GM18508 (cell line): ENCODE data around the gene CAMKMT.
"Not testable (repeated sequence)": the region's sequence is repeated elsewhere in the genome, so short reads cannot be mapped to it uniquely, and the experiment has no call there.

Experiments
- ATAC-seq: cut with Tn5 transposase; IDR thresholded peaks from one replicate; pipeline ENCODE4 v1.9.1; 2021; ENCODE audit warnings: moderate number of reproducible peaks; ENCODE audit not compliant: insufficient read depth, unreplicated experiment

CAMKMT gene

DNA sequence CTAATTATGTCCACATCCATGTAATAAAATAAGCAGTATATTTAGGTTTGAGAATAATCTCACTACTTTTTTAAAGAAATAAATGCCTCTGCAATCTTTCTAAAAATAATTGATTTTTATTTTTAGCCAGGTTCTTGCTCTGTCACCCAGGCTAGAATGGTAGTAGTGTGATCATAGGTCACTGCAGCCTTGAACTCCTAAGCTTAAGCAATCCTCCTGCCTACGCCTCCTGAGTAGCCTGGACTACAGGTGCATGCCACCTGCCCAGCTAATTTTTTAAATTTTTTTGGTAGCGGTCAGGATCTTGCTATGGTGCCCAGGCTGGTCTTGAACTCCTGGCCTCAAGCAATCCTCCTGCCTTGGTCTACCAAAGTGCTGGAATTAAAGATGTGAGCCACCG, 133.3 kb downstream of the CAMKMT start:
- ATAC-seq, result no peak

DNA sequence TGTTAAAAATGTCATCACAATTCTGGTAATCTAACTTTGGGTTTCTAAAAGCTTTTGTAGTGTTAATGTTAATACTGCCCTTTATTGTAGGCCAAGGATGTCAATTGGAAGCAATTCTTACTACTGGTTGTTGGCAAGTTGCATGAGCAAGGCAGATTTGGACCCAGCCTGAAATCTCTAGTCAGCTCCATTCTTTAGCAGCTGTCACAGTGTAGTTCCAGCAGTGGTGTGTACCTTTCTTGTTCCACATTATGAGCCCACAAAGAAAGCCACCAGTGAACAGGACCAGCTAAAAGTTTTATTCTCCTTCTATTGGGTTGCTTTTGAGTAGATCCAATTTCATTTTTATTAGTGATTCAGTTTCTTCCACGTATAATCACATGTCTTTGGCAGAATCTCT, 133.8 kb downstream of the CAMKMT start:
- ATAC-seq, result no peak

DNA sequence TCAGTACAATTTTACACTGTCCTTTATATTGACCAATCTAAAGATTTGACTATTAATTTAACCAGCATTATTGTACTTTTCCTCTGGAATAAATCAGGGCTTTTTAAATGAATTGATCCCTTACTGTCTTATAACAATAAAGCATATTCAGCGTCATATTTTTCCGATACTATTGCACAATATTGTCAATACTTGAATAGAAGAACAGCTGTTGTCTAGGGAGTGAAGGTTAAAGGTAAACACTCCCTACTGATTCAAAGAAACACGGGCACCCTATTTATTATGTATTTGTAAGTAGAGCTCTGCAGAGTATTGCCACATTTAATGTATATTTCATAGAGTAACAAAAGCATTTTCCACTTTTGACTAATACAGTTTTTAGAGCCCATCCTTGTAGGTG, 134.4 kb downstream of the CAMKMT start:
- ATAC-seq, result no peak

DNA sequence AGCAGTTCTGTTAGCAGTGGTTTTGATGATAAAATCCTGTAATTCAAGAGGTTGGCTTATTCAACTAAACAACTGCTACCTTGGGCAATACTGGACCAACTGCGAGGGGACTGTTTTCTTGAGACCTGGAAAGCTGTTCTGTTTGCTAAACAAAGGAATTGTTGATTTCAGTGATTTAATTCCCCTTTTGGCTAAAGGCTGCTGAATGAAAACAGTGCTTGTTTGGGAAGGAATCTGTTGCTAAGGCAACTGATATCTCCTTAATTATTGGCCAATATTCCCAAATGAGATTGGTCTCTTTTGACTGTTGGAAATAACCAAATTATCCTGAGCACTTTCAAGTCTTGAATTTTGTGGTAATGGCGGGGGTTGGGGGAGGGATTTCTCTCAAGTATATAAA, 136.8 kb downstream of the CAMKMT start:
- ATAC-seq, result no peak

DNA sequence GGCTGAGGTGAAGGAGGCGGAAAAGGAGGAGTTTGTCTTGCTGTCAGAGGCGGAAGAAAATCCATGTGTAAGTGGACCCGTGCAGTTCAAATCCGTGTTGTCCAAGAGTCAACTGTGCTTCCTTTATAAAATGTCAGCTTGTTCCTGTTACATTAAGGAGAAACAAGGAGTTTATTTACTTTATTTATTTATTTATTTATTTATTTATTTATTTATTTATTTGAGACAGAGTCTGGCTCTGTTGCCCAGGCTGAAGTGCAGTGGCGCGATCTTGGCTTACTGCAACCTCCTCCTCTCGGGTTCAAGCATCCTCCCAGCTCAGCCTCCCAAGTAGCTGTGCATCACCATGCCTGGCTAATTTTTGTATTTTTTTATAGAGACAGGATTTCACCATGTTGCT, 143.9 kb downstream of the CAMKMT start:
- ATAC-seq, result not testable (repeated sequence)

DNA sequence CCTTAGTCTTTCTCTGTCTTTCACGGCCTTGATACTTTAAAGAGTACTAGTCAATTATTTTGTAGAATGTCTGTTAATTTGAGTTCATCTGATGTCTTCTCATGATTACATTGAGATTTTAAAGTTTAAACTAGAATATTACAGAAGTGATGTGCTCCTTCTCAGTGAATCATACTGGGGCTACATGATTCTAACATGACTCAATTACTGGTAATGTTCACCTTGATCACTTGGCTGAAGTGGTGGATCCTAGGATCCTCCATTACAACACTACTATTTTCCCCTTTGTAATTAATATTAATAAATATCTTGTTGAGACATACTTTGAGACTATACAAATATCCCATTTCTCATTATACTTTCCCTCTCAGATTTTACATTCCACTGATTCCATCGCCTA, 148.5 kb downstream of the CAMKMT start:
- ATAC-seq, result no peak

DNA sequence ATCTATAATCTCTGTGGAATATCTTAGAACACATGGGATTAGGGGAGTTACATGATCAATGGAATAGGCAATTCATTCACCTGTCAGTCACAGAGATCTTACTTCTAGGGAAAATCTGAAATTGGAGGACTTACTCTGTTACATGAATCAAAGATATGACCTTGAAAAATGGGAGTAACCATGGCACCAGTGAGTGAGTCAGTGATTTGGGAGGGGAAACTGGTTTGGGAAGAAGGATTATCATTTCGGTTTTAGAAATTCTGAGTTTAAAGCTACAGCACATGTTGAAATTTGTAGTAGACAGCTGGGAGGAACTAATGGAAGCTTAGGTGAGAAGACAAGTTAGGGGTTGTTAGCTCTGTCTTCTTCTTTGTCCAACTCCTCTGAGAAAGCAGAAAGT, 153.7 kb downstream of the CAMKMT start:
- no peak for ATAC-seq

DNA sequence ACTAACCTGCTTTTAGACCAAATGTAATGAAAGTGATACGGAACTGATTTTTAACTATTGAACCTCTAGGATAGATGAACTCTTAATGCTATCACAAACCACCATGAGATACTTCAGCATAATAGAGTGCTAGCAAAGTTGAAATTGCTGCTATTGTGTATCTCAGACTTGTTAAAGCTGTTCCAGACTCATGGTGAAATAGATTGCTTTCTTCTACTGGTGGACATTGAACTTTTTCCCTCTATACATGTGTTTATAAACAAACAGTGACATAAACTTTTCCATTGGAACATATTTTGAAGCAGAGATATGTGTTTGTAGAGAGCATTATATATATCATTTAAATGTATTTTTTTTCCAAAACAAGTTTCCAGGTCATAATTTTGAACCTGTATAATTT, 157.3 kb downstream of the CAMKMT start:
- ATAC-seq, result no peak

DNA sequence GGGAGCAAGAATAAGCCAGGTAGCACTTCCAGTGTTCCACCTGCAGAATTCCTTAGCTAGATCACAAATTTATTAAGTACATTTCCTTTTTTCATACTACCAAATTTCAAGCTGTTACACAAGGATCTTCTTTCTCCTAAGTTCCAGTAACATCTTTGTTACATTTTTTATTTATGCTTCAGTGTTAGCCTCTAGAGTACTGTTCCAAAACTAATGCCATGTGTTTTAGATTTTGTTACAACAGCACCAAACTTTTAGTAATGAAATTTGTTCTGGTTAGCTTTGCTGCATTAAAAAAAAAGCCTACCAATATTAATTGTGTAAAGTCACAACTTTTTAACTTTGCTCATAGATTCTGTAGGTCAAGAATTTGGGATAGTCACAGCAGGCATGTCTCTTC, 161.1 kb downstream of the CAMKMT start:
- ATAC-seq, result no peak

DNA sequence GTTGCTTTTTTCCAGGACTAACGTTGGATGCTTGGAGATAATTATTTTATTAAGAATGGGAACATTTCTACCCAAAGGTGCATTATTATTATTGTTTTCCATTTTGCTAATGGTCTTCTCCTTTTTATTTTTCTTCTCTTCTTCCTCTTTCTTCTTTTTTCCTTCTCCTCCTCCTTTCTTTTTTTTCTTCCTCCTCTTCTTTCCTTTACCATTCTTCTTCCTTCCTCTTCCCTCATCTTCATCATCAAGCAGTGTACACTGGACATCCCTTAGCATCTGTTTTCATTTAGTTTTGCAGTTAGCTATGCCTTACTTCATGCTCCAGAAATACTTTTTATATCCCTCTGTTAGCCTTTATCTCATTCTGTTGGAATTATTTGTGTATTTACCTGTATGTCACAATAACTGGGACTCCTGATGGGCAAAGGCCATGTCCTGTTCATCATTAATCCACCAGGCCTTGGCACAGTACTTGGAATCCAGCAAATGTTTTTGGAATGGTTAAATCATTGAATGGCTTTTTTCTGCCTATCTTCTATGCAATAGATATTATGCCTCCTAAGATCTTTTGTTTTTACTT, 162.7 kb downstream of the CAMKMT start:
- ATAC-seq, result no peak

DNA sequence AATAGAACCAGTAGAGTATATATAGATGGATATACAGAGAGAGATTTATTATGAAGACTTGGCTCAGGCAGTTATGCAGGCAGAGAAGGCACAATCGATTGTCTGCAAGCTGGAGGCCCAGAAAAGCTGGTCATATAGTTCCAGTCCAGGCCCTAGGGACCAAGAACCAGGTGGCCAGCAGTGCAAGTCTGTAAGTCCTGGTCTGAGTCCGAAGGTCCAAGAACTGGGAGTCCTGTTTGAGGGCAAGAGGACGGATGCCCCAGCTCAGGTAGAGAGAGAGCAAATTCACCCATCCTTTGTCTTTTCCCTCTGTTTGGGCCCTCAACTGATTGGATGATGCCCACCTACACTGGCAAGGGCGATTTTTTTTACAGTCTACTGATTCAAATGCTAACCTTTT, 164.6 kb downstream of the CAMKMT start:
- no peak for ATAC-seq

DNA sequence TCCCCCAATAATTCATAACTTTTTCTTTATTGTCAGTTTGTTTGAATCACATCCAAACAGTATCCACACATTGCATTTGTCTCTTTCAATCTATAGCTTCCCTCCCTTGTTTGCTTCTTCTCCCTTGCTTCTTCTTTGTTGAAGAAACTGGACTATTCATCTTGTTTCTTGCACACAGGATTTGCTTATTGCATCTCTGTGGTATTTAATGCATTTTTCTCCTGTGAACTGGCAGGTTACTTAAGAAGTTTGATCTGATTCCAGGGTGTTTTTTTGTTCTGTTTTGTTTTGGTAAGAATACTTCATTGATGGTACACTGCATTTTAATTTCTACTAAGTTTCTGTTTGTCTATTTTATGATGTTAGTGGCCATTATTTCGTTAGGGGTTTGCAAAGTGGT, 166.8 kb downstream of the CAMKMT start:
- ATAC-seq, result no peak

DNA sequence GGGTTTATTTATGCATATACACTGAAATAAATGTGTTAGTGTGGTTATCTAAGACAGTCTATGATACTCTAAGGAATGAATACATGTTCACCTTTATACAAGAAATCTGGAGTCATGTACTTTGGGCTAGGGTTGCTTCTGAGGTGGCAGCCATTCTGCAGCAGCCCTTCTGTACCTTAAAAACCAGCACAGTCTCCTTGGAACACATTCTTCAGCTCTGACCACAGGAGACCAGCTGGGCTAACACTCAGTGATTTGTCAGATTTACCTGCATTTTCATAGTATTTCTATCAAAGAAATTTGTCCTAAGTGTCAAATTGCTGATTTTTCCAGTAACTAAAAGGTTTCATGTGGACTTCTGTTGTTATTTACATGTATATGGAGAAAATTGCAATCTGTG, 167.7 kb downstream of the CAMKMT start:
- no peak for ATAC-seq

DNA sequence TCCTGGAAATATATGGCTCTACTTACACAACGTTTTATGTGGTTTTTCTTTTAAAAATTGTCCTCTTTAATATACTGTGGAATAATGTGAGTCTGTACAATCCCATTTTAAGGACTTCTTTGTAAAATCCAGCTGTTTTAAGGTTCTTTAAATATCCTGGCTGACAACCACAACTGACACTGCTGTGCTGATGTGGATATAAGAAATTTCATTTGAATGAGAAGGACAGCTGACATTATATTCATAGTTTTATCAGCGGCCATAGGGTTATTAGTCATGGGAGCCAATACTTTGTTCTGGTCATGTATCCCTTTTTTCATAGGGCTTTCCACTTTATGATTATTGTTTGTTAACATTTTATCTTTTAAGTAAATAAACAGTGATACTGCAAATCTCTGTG, 169.5 kb downstream of the CAMKMT start:
- ATAC-seq, result no peak

DNA sequence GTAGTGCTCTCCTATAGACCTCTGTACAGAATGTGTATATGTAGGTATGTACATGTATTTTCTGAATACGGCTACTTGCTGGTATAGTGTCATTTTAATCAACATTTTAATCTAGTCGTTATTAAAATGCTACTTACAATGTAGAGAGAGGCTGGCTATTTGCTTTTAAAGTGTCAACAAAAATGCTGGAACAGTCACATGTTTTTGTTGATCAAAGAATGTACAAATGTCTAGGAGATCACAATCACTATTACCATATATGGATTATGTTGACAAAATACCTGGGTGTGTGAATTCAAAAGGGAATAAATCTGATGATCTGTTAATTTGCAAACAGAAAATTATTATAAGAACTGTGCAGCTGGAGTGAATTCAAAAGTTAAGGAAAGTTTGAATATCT, 170.3 kb downstream of the CAMKMT start:
- ATAC-seq, result no peak

DNA sequence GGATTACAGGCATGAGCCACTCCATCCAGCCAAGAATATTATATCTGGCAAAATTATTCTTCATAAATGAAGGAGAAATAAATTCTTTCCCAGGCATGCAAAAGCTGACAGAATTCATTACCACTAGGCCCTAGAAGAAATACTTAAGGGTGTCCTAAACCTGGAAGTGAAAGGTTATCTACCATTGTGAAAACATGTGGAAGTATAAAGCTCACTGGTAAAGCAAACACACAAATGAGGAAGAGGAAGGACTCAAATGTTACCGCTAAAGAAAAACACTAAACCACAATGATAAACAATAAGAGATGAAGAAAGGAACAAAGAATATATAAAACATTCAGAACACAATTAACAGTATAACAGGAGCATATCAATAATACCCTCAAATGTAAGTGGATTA, 171.8 kb downstream of the CAMKMT start:
- no peak for ATAC-seq

DNA sequence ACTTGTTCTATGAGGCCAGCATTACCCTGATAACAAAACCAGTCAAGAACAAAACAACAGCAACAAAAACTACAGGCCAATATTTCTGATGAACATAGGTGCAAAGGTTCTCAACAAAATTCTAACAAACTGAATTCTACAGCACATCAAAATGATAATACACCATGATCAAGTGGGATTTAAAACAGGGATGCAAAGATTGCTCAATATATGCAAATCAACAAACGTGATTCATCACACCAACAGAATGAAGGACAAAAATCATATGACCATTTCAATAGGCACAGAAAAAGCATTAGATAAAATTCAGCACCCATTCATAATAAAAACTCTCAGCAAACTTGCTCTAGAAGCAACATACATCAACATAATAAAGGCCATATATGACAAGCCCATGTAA, 173.6 kb downstream of the CAMKMT start:
- ATAC-seq, result no peak

DNA sequence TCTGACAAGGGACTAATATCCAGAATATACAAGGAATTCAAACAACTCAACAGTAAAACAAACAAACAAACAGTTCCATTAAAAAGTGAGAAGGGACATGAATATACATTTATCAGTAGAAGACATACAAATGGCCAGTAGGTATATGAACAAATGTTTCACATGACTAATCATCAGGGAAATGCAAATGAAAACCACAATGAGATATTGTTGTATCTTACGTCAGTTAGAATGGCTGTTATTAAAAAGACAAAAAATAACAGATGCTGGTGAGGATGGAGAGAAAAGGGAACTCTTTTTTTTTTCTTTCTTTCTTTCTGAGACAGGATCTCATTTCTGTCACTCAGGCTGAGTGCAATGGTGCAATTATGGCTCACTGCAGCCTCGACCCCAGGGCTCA, 175.5 kb downstream of the CAMKMT start:
- no peak for ATAC-seq

DNA sequence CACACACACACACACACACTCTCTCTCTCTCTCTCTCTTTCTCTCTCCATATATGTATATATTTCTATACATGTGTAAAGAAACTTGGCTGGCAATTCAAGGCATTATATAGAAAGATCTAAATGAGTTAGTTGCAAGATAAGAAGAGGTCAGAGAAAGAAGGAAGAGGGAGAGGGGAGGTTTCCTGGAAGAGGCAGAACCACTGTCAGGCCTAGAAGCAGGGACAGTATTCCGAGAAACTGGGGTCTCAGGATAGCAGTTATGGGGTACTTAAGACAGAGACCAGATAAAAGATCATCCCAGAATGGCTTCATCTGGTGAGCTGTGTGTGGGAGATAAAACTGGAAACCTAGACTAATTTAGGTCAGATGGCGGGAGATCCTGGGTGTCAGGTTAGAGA, 180.8 kb downstream of the CAMKMT start:
- ATAC-seq, result no peak

DNA sequence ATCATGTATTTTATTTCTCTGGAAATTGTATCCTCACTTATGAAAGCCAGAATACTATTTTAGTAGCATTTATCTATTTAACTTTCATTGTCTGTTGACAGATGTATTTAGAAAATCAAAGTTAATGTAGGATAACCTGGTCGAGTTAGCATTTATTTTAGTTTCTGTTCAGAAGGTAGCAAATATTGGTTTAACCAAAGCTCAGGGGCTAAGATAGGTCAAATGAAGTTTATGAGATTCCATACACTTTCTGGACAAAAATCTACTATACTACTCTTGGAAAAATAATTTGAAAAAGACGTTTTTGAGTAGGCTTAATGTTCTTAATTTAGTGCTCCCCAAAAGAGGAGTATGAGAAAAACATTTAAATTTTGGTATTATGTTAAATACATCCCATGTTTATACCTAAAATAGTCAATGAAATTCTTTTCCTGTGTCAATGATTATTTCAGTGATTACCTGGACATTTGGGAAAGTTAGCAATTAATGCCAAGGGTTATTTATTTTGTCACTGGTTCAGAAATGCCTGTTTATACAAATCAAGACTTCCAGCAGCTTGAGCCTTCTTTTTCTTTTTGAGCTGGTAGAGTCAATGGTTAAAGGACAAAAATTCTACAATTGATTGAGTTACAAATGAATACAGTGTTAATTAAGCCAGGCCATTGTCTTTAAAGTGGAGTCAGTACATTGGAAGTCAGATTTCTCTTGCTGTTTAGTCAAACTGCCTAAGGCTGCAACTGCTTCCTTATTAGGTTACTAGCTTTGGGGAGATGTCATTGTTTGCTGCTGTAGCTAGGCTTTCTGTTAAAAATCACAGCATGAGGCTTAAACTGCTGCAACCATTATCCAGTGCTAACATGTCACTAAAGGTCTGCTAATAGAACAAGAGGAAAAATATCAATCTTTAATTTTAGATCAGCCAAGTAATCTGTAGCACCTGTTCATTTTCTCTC, 182.3 kb downstream of the CAMKMT start:
- no peak for ATAC-seq

DNA sequence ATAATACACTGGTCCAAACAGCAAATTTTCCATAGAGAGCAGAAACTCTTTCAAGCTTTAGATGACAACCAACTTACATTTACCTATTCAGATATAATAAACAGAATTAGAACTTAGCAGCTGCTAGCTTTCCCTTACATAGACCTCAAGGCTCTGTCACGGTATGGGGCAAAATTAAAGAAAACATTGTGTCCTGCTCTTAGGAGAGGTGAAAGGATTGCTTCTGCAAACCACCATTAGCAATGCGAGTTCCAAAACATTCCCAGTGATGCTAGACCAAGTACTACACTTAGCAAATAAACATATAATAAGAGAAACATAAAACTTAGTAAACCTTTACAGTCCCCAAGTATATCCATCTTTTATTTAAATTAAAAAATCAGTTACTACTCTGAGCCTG, 183.3 kb downstream of the CAMKMT start:
- no peak for ATAC-seq
